Stimulated activated CD8-positive, alpha-beta memory T cell treated with anti-CD3 and anti-CD28 coated beads, Interleukin-7, amount 100 ng/mL, for 24 hours (primary cell): ENCODE measurements around the gene PRAMEF12.
"Not testable (repeated sequence)": the region's sequence is repeated elsewhere in the genome, so short reads cannot be mapped to it uniquely, and the experiment has no call there.

Experiments
- DNase-seq: peaks from one replicate; pipeline ENCODE4 v3.0.0-alpha.2; 2020; ENCODE audit warnings: low read depth

PRAMEF12 gene

GRCh38 chr1:12771186-12771585 lies 2.4 kb upstream of the PRAMEF12 start:
- no peak for DNase-seq

- DNase-seq = no peak
Measured at GRCh38 chr1:12772520-12772919, 1.0 kb upstream of the PRAMEF12 start.

GRCh38 chr1:12774801-12775345 lies 1.3 kb downstream of the PRAMEF12 start:
- DNase-seq = no peak

- DNase-seq = no peak
Measured at GRCh38 chr1:12775443-12775842, 1.9 kb downstream of the PRAMEF12 start.

- DNase-seq = no peak
Measured at GRCh38 chr1:12776801-12777557, 3.4 kb downstream of the PRAMEF12 start.

GRCh38 chr1:12778061-12778460 lies 4.5 kb downstream of the PRAMEF12 start:
- no peak for DNase-seq

GRCh38 chr1:12778907-12779306 lies 5.4 kb downstream of the PRAMEF12 start:
- DNase-seq = no peak

GRCh38 chr1:12781488-12781887 lies 8.0 kb downstream of the PRAMEF12 start:
- not testable (repeated sequence) for DNase-seq

- DNase-seq = not testable (repeated sequence)
Measured at GRCh38 chr1:12783783-12784182, 10.2 kb downstream of the PRAMEF12 start.

GRCh38 chr1:12784729-12785128 lies 11.2 kb downstream of the PRAMEF12 start:
- not testable (repeated sequence) for DNase-seq

- not testable (repeated sequence) for DNase-seq
Measured at GRCh38 chr1:12791097-12791496, 17.6 kb downstream of the PRAMEF12 start, which contains the start of gene PRAMEF1. TSS of gene PRAMEF1 (plus strand) at chr1:12791397. CDS start at chr1:12793228, 1,831 bp downstream.

- DNase-seq = no peak
Measured at GRCh38 chr1:12798911-12799310, 25.4 kb downstream of the PRAMEF12 start.

GRCh38 chr1:12799730-12800129 lies 26.2 kb downstream of the PRAMEF12 start:
- DNase-seq = no peak

- DNase-seq = no peak
Measured at GRCh38 chr1:12809933-12810332, 36.4 kb downstream of the PRAMEF12 start.

- DNase-seq = no peak
Measured at GRCh38 chr1:12810691-12811408, 37.3 kb downstream of the PRAMEF12 start.

GRCh38 chr1:12811409-12811784 lies 37.9 kb downstream of the PRAMEF12 start:
- DNase-seq = no peak

- not testable (repeated sequence) for DNase-seq
Measured at GRCh38 chr1:12819061-12819460, 45.5 kb downstream of the PRAMEF12 start.
